Activated naive CD8-positive, alpha-beta T cell treated with anti-CD3 and anti-CD28 coated beads for 36 hours (primary cell): ENCODE measurements around the gene POLR1C. TPM values are rescaled to one million over a fixed set of nuclear protein-coding genes. Genes with fewer than 3 reads are reported as not detected.

Experiments
- DNase-seq: peaks from one replicate; pipeline ENCODE4 v3.0.0; 2021
- H3K27ac Mint-ChIP-seq: one replicate; pipeline ENCODE4 v1.8.0; 2022; ENCODE audit warnings: mild to moderate bottlenecking, moderate library complexity, mixed read lengths
- H3K27me3 Mint-ChIP-seq: one replicate; pipeline ENCODE4 v1.8.0; 2022; ENCODE audit warnings: mild to moderate bottlenecking, mixed read lengths
- H3K36me3 Mint-ChIP-seq: one replicate; pipeline ENCODE4 v1.8.0; 2021; ENCODE audit warnings: mild to moderate bottlenecking, mixed read lengths
- H3K4me1 Mint-ChIP-seq: one replicate; pipeline ENCODE4 v1.8.0; 2021; ENCODE audit warnings: mixed read lengths
- H3K4me3 Mint-ChIP-seq: one replicate; pipeline ENCODE4 v1.8.0; 2022; ENCODE audit warnings: mild to moderate bottlenecking, moderate library complexity, mixed read lengths
- H3K9me3 Mint-ChIP-seq: one replicate; pipeline ENCODE4 v1.8.0; 2022; ENCODE audit warnings: mixed read lengths
- total RNA-seq, 2 experiments: library from RNA; stranded (reverse); gene quantifications; one replicate each; pipeline ENCODE4 v1.2.3, GENCODE V29; 2021

POLR1C gene
- total RNA-seq, 2 experiments from 2014 or later: 87.6 to 99.1 TPM

- Mint-ChIP-seq H3K36me3 (no peaks in the 10 kb centered on the region), H3K9me3 (no peaks in the 10 kb centered on the region), H3K4me1 (peaks cover 6% of the 10 kb centered on the region), H3K4me3 (no peak overlapping the region), H3K27me3 (no peaks in the 10 kb centered on the region), H3K27ac (no peak overlapping the region)
- no peak for DNase-seq
These were observed 17.7 kb upstream of the POLR1C start for GRCh38 chr6:43499028-43499815.

- Mint-ChIP-seq H3K27ac (no peak overlapping the region), H3K27me3 (no peaks in the 10 kb centered on the region), H3K4me1 (no peaks in the 10 kb centered on the region), H3K9me3 (no peaks in the 10 kb centered on the region), H3K4me3 (no peak overlapping the region), H3K36me3 (no peaks in the 10 kb centered on the region)
- DNase-seq: no peak
These were observed 16.0 kb upstream of the POLR1C start for GRCh38 chr6:43500921-43501320.

GRCh38 chr6:43502666-43503065, 14.2 kb upstream of the POLR1C start:
- Mint-ChIP-seq H3K36me3 (peaks cover 3% of the 10 kb centered on the region), H3K4me3 (no peak overlapping the region), H3K9me3 (no peaks in the 10 kb centered on the region), H3K27me3 (peaks cover 3% of the 10 kb centered on the region), H3K4me1 (no peaks in the 10 kb centered on the region), H3K27ac (no peak overlapping the region)
- no peak for DNase-seq

- Mint-ChIP-seq H3K4me3 (no peak overlapping the region), H3K4me1 (no peaks in the 10 kb centered on the region), H3K36me3 (peaks cover 3% of the 10 kb centered on the region), H3K9me3 (no peaks in the 10 kb centered on the region), H3K27me3 (peaks cover 11% of the 10 kb centered on the region), H3K27ac (peak overlapping the region; percentile 44)
- DNase-seq: no peak
These were observed 13.4 kb upstream of the POLR1C start for GRCh38 chr6:43503443-43503842.

GRCh38 chr6:43504756-43505593, 11.9 kb upstream of the POLR1C start:
- peaks cover 3% of the 10 kb centered on the region for H3K4me1 Mint-ChIP-seq
- DNase-seq: no peak
- H3K36me3 Mint-ChIP-seq: peaks cover 3% of the 10 kb centered on the region
- no peaks in the 10 kb centered on the region for H3K9me3 Mint-ChIP-seq
- peak overlapping the region; percentile 11 for H3K27ac Mint-ChIP-seq
- peaks cover 21% of the 10 kb centered on the region for H3K27me3 Mint-ChIP-seq
- no peak overlapping the region for H3K4me3 Mint-ChIP-seq

GRCh38 chr6:43505718-43506117, 11.2 kb upstream of the POLR1C start:
- no peaks in the 10 kb centered on the region for H3K9me3 Mint-ChIP-seq
- H3K4me3 Mint-ChIP-seq: no peak overlapping the region
- H3K4me1 Mint-ChIP-seq: peaks cover 3% of the 10 kb centered on the region
- H3K27ac Mint-ChIP-seq: no peak overlapping the region
- no peak for DNase-seq
- peaks cover 21% of the 10 kb centered on the region for H3K27me3 Mint-ChIP-seq
- peaks cover 3% of the 10 kb centered on the region for H3K36me3 Mint-ChIP-seq

GRCh38 chr6:43506171-43506570, 10.7 kb upstream of the POLR1C start:
- H3K27me3 Mint-ChIP-seq: peaks cover 21% of the 10 kb centered on the region
- H3K27ac Mint-ChIP-seq: no peak overlapping the region
- H3K36me3 Mint-ChIP-seq: peaks cover 5% of the 10 kb centered on the region
- no peaks in the 10 kb centered on the region for H3K9me3 Mint-ChIP-seq
- H3K4me1 Mint-ChIP-seq: peaks cover 3% of the 10 kb centered on the region
- no peak for DNase-seq
- no peak overlapping the region for H3K4me3 Mint-ChIP-seq

- DNase-seq: peak; percentile 76
- H3K36me3 Mint-ChIP-seq: peaks cover 5% of the 10 kb centered on the region
- H3K27me3 Mint-ChIP-seq: peaks cover 21% of the 10 kb centered on the region
- no peak overlapping the region for H3K4me3 Mint-ChIP-seq
- H3K9me3 Mint-ChIP-seq: no peaks in the 10 kb centered on the region
- H3K4me1 Mint-ChIP-seq: peaks cover 3% of the 10 kb centered on the region
- no peak overlapping the region for H3K27ac Mint-ChIP-seq
These were observed 10.0 kb upstream of the POLR1C start for GRCh38 chr6:43506667-43507471.

GRCh38 chr6:43508481-43509141, 8.3 kb upstream of the POLR1C start:
- H3K27ac Mint-ChIP-seq: no peak overlapping the region
- H3K4me3 Mint-ChIP-seq: peak overlapping the region; percentile 60
- H3K9me3 Mint-ChIP-seq: no peaks in the 10 kb centered on the region
- H3K27me3 Mint-ChIP-seq: peaks cover 21% of the 10 kb centered on the region
- H3K36me3 Mint-ChIP-seq: peaks cover 8% of the 10 kb centered on the region
- H3K4me1 Mint-ChIP-seq: peaks cover 5% of the 10 kb centered on the region
- no peak for DNase-seq

- H3K27ac Mint-ChIP-seq: no peak overlapping the region
- H3K27me3 Mint-ChIP-seq: peaks cover 21% of the 10 kb centered on the region
- DNase-seq: no peak
- no peaks in the 10 kb centered on the region for H3K9me3 Mint-ChIP-seq
- H3K4me1 Mint-ChIP-seq: peaks cover 8% of the 10 kb centered on the region
- H3K4me3 Mint-ChIP-seq: peak overlapping the region; percentile 69
- peaks cover 9% of the 10 kb centered on the region for H3K36me3 Mint-ChIP-seq
These were observed 7.5 kb upstream of the POLR1C start for GRCh38 chr6:43509142-43509983.

GRCh38 chr6:43509984-43510826, 6.7 kb upstream of the POLR1C start, which contains the start of gene LRRC73:
Gene LRRC73 (minus strand): TSS chr6:43510346. CDS start chr6:43509785, 561 bp downstream.
- H3K4me1 Mint-ChIP-seq: peaks cover 15% of the 10 kb centered on the region
- H3K9me3 Mint-ChIP-seq: no peaks in the 10 kb centered on the region
- peaks cover 21% of the 10 kb centered on the region for H3K27me3 Mint-ChIP-seq
- DNase-seq: peak; percentile 86
- H3K4me3 Mint-ChIP-seq: peak within 1 kb of the TSS; percentile 69
- no peak within 1 kb of the TSS for H3K27ac Mint-ChIP-seq
- H3K36me3 Mint-ChIP-seq: peaks cover 12% of the 10 kb centered on the region

GRCh38 chr6:43510827-43511163, 6.1 kb upstream of the POLR1C start:
- H3K9me3 Mint-ChIP-seq: no peaks in the 10 kb centered on the region
- H3K4me1 Mint-ChIP-seq: peaks cover 18% of the 10 kb centered on the region
- DNase-seq: no peak
- H3K4me3 Mint-ChIP-seq: peak overlapping the region; percentile 62
- no peak overlapping the region for H3K27ac Mint-ChIP-seq
- peaks cover 13% of the 10 kb centered on the region for H3K36me3 Mint-ChIP-seq
- peaks cover 21% of the 10 kb centered on the region for H3K27me3 Mint-ChIP-seq

GRCh38 chr6:43511824-43512415, 5.0 kb upstream of the POLR1C start:
- Mint-ChIP-seq H3K4me3 (no peak overlapping the region), H3K27ac (no peak overlapping the region), H3K4me1 (peaks cover 22% of the 10 kb centered on the region), H3K27me3 (peaks cover 21% of the 10 kb centered on the region), H3K9me3 (no peaks in the 10 kb centered on the region), H3K36me3 (peaks cover 10% of the 10 kb centered on the region)
- DNase-seq: no peak
